Glutamatergic neuron (in vitro differentiated cells): ENCODE measurements around the gene GJA4. TPM values are rescaled to one million over a fixed set of nuclear protein-coding genes. Genes with fewer than 3 reads are reported as not detected.
"Not testable (repeated sequence)": the region's sequence is repeated elsewhere in the genome, so short reads cannot be mapped to it uniquely, and the experiment has no call there.

ENCODE experiments used
- DNase-seq: peaks from one replicate; pipeline ENCODE4 v3.0.0; 2022
- H3K27ac Mint-ChIP-seq: one replicate; pipeline ENCODE4 v1.8.0; 2020; ENCODE audit warnings: mild to moderate bottlenecking, mixed read lengths, inconsistent platforms; ENCODE audit not compliant: unreplicated experiment
- H3K27me3 Mint-ChIP-seq: one replicate; pipeline ENCODE4 v1.8.0; 2020; ENCODE audit warnings: mild to moderate bottlenecking, moderate library complexity, mixed read lengths, inconsistent platforms; ENCODE audit not compliant: unreplicated experiment
- H3K36me3 Mint-ChIP-seq: one replicate; pipeline ENCODE4 v1.8.0; 2020; ENCODE audit warnings: mild to moderate bottlenecking, mixed read lengths, inconsistent platforms; ENCODE audit not compliant: unreplicated experiment
- H3K4me1 Mint-ChIP-seq: one replicate; pipeline ENCODE4 v1.8.0; 2020; ENCODE audit warnings: mild to moderate bottlenecking, low read depth, mixed read lengths, inconsistent platforms; ENCODE audit not compliant: unreplicated experiment
- H3K4me3 Mint-ChIP-seq: one replicate; pipeline ENCODE4 v1.8.0; 2020; ENCODE audit warnings: mild to moderate bottlenecking, mixed read lengths, inconsistent platforms; ENCODE audit not compliant: unreplicated experiment
- H3K9me3 Mint-ChIP-seq: one replicate; pipeline ENCODE4 v1.8.0; 2020; ENCODE audit warnings: mild to moderate bottlenecking, moderate library complexity, mixed read lengths, inconsistent platforms; ENCODE audit not compliant: unreplicated experiment
- CTCF ChIP-seq: fragments of 200-600 bp; sonication (generic); IDR thresholded peaks from one replicate; pipeline ENCODE4 v1.5.0; 2021; ENCODE audit not compliant: partially characterized antibody, unreplicated experiment
- total RNA-seq: library from RNA; stranded (reverse); fragmentation: NEBNext Ultra II Directional; extraction: Animal tissue kit (Norgen Biotek cat#: 25700); gene quantifications from one replicate; pipeline ENCODE4 v1.2.1, GENCODE V29; 2021; ENCODE audit not compliant: unreplicated experiment

The GJA4 gene
- total RNA-seq, 1 donor from 2014 or later, result not detected

- peaks cover 4% of the 10 kb centered on the region for H3K4me1 Mint-ChIP-seq
- no peak for TF ChIP-seq CTCF
- peaks cover 8% of the 10 kb centered on the region for H3K36me3 Mint-ChIP-seq
- DNase-seq, result no peak
- peaks cover 4% of the 10 kb centered on the region for H3K9me3 Mint-ChIP-seq
- H3K27me3 Mint-ChIP-seq, result peaks cover 19% of the 10 kb centered on the region
- no peak overlapping the region for H3K4me3 Mint-ChIP-seq
- H3K27ac Mint-ChIP-seq, result no peak overlapping the region
Measured at GRCh38 chr1:34796990-34797389, 4.2 kb downstream of the GJA4 start.

- H3K36me3 Mint-ChIP-seq, result peaks cover 20% of the 10 kb centered on the region
- H3K4me1 Mint-ChIP-seq, result peaks cover 1% of the 10 kb centered on the region
- no peak for TF ChIP-seq CTCF
- peaks cover 4% of the 10 kb centered on the region for H3K9me3 Mint-ChIP-seq
- no peak for DNase-seq
- peaks cover 7% of the 10 kb centered on the region for H3K27me3 Mint-ChIP-seq
- H3K4me3 Mint-ChIP-seq, result no peak overlapping the region
- no peak overlapping the region for H3K27ac Mint-ChIP-seq
Measured at GRCh38 chr1:34800214-34800613, 7.4 kb downstream of the GJA4 start.

GRCh38 chr1:34803770-34804169 is 11.0 kb downstream of the GJA4 start:
- Mint-ChIP-seq H3K4me3 (no peak overlapping the region), H3K27me3 (no peaks in the 10 kb centered on the region), H3K4me1 (peaks cover 5% of the 10 kb centered on the region), H3K36me3 (peaks cover 19% of the 10 kb centered on the region), H3K27ac (no peak overlapping the region), H3K9me3 (no peaks in the 10 kb centered on the region)
- TF ChIP-seq CTCF, result no peak
- no peak for DNase-seq

- H3K27me3 Mint-ChIP-seq, result no peaks in the 10 kb centered on the region
- no peak overlapping the region for H3K27ac Mint-ChIP-seq
- TF ChIP-seq CTCF, result no peak
- H3K36me3 Mint-ChIP-seq, result peaks cover 19% of the 10 kb centered on the region
- H3K9me3 Mint-ChIP-seq, result no peaks in the 10 kb centered on the region
- peaks cover 5% of the 10 kb centered on the region for H3K4me1 Mint-ChIP-seq
- H3K4me3 Mint-ChIP-seq, result no peak overlapping the region
- DNase-seq, result no peak
Measured at GRCh38 chr1:34806396-34806795, 13.6 kb downstream of the GJA4 start.

- Mint-ChIP-seq H3K4me3 (no peak overlapping the region), H3K9me3 (no peaks in the 10 kb centered on the region), H3K36me3 (peaks cover 17% of the 10 kb centered on the region), H3K4me1 (peaks cover 5% of the 10 kb centered on the region), H3K27ac (no peak overlapping the region), H3K27me3 (no peaks in the 10 kb centered on the region)
- TF ChIP-seq CTCF, result no peak
- no peak for DNase-seq
Measured at GRCh38 chr1:34808051-34808810, 15.4 kb downstream of the GJA4 start.

- H3K27ac Mint-ChIP-seq, H3K27me3 Mint-ChIP-seq, H3K4me1 Mint-ChIP-seq, H3K9me3 Mint-ChIP-seq, DNase-seq, H3K4me3 Mint-ChIP-seq, H3K36me3 Mint-ChIP-seq: not testable (repeated sequence)
Measured at GRCh38 chr1:34810781-34811180, 18.0 kb downstream of the GJA4 start.
